Stomach smooth muscle (tissue), 2 donors: Measurements from ENCODE around the gene ZSCAN21.

Source experiments
- H3K27ac ChIP-seq: one replicate; pipeline ENCODE4 v1.7.0; 2013; ENCODE audit warnings: mild to moderate bottlenecking, low read length, inconsistent platforms
- H3K27me3 ChIP-seq, 2 donors: one replicate each; pipeline ENCODE4 v1.7.0; 2013; ENCODE audit warnings: low read length in 2 of 2; ENCODE audit not compliant: insufficient read depth in 2 of 2, control insufficient read depth in 1 of 2
- H3K36me3 ChIP-seq, 2 donors: one replicate each; pipeline ENCODE4 v1.7.0; 2013; ENCODE audit warnings: low read length in 2 of 2; ENCODE audit not compliant: control insufficient read depth in 2 of 2, insufficient read depth in 2 of 2
- H3K4me1 ChIP-seq: one replicate; pipeline ENCODE4 v1.7.0; 2013; ENCODE audit warnings: low read length; ENCODE audit not compliant: control insufficient read depth, insufficient read depth
- H3K4me3 ChIP-seq, 2 donors: one replicate each; pipeline ENCODE4 v1.7.0; 2013; ENCODE audit warnings: low read length in 2 of 2
- H3K9ac ChIP-seq, 2 donors: one replicate each; pipeline ENCODE4 v1.7.0; 2013; ENCODE audit warnings: low read length in 2 of 2, mild to moderate bottlenecking in 1 of 2
- H3K9me3 ChIP-seq, 2 donors: one replicate each; pipeline ENCODE4 v1.7.0; 2013; ENCODE audit warnings: low read length in 2 of 2; ENCODE audit not compliant: control insufficient read depth in 2 of 2
- donor health status: healthy.
- donor health status: Pancreatic carcinoma.

The ZSCAN21 gene

GRCh38 chr7:100059251-100059739, 9.7 kb downstream of the ZSCAN21 start:
- Histone ChIP-seq H3K9me3 (no peaks in the 10 kb centered on the region), H3K9ac (no peak overlapping the region), H3K4me1 (no peaks in the 10 kb centered on the region), H3K4me3 (no peak overlapping the region), H3K27ac (no peak overlapping the region), H3K36me3 (peaks cover 28 to 38% of the 10 kb centered on the region in 2 donors), H3K27me3 (no peaks in the 10 kb centered on the region)

GRCh38 chr7:100061518-100062193, 12.1 kb downstream of the ZSCAN21 start:
- Histone ChIP-seq H3K9me3 (no peaks in the 10 kb centered on the region), H3K4me1 (peaks cover 9% of the 10 kb centered on the region), H3K27ac (no peak overlapping the region), H3K27me3 (no peaks in the 10 kb centered on the region), H3K4me3 (no peak overlapping the region), H3K9ac (no peak overlapping the region), H3K36me3 (peaks cover 26 to 43% of the 10 kb centered on the region in 2 donors)

DNA sequence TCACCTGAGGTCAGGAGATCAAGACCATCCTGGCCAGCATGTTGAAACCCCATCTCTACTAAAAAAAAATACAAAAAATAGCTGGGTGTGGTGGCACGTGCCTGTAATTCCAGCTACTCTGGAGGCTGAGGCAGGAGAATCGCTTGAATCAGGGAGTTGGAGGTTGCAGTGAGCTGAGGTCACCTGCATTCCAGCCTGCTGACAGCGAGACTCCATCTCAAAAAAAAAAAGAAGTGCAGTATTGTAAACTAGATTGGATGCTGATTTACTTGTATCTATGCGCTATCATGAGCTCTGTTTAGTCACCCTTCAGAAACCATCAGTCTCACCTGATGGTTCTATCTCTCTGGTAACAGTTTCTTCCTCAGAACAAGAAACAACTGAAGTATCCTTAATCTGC, 13.8 kb downstream of the ZSCAN21 start:
- Histone ChIP-seq H3K4me3 (no peak overlapping the region), H3K9ac (no peak overlapping the region), H3K4me1 (peaks cover 9% of the 10 kb centered on the region), H3K9me3 (no peaks in the 10 kb centered on the region), H3K27me3 (no peaks in the 10 kb centered on the region), H3K27ac (no peak overlapping the region), H3K36me3 (peaks cover 19 to 29% of the 10 kb centered on the region in 2 donors)

DNA sequence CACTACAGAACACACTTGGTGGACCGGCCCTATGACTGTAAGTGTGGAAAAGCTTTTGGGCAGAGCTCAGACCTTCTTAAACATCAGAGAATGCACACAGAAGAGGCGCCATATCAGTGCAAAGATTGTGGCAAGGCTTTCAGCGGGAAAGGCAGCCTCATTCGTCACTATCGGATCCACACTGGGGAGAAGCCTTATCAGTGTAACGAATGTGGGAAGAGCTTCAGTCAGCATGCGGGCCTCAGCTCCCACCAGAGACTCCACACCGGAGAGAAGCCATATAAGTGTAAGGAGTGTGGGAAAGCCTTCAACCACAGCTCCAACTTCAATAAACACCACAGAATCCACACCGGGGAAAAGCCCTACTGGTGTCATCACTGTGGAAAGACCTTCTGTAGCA, 14.6 kb downstream of the ZSCAN21 start:
- Histone ChIP-seq H3K9ac (no peak overlapping the region), H3K27me3 (no peaks in the 10 kb centered on the region), H3K36me3 (peaks cover 18 to 23% of the 10 kb centered on the region in 2 donors), H3K27ac (no peak overlapping the region), H3K9me3 (no peaks in the 10 kb centered on the region), H3K4me1 (peaks cover 9% of the 10 kb centered on the region), H3K4me3 (no peak overlapping the region)

- Histone ChIP-seq H3K9me3 (peaks cover 2 to 4% of the 10 kb centered on the region in 2 donors), H3K27ac (peak overlapping the region; percentile 90), H3K36me3 (peaks cover 25 to 32% of the 10 kb centered on the region in 2 donors), H3K4me1 (peaks cover 9% of the 10 kb centered on the region), H3K27me3 (no peaks in the 10 kb centered on the region), H3K4me3 (no peak overlapping the region), H3K9ac (peak overlapping the region; percentile 36 to 49)
Observed at GRCh38 chr7:100065452-100066186, 16.0 kb downstream of the ZSCAN21 start.

GRCh38 chr7:100066953-100067352, 17.4 kb downstream of the ZSCAN21 start:
- H3K36me3 ChIP-seq: peaks cover 33 to 39% of the 10 kb centered on the region in 2 donors

GRCh38 chr7:100069991-100070390, 20.4 kb downstream of the ZSCAN21 start:
- Histone ChIP-seq H3K27me3 (no peaks in the 10 kb centered on the region), H3K9me3 (peaks cover 19 to 25% of the 10 kb centered on the region in 2 donors), H3K36me3 (peaks cover 50 to 53% of the 10 kb centered on the region in 2 donors), H3K4me3 (no peak overlapping the region), H3K9ac (no peak overlapping the region), H3K4me1 (peaks cover 9% of the 10 kb centered on the region), H3K27ac (no peak overlapping the region)

More at GRCh38 chr7:100066953-100067352, 17.4 kb downstream of the ZSCAN21 start:
- Histone ChIP-seq H3K9me3 (peaks cover 15 to 18% of the 10 kb centered on the region in 2 donors), H3K4me1 (peaks cover 9% of the 10 kb centered on the region), H3K4me3 (no peak overlapping the region), H3K27me3 (no peaks in the 10 kb centered on the region), H3K27ac (no peak overlapping the region), H3K9ac (no peak overlapping the region)

GRCh38 chr7:100071018-100071723, 21.6 kb downstream of the ZSCAN21 start:
- Histone ChIP-seq H3K36me3 (peaks cover 60 to 62% of the 10 kb centered on the region in 2 donors), H3K27ac (no peak overlapping the region), H3K9ac (no peak overlapping the region), H3K4me1 (peaks cover under 1% of the 10 kb centered on the region), H3K9me3 (peaks cover 19 to 25% of the 10 kb centered on the region in 2 donors), H3K4me3 (no peak overlapping the region), H3K27me3 (no peaks in the 10 kb centered on the region)

DNA sequence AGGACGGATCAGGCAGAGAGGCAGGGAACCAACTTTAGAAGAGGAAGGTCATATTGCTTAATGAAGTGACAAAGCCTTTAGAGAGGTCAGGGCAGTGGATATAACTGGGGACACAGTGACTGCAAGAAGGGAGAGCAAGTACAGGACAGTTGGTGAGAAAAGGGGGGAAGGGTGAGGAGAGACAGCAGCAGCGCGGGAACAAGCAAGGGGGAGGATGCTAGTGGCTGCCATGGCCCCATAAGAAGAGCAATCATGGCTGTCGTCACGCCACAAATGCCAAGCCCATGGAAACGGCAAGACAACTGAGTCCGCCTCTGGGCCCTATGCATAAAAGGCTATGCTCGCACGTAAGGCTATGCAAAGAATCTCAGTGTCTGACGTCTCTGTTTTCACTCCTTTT, 22.9 kb downstream of the ZSCAN21 start:
- H3K4me1 ChIP-seq: no peaks in the 10 kb centered on the region
- no peak overlapping the region for H3K4me3 ChIP-seq
- no peaks in the 10 kb centered on the region for H3K27me3 ChIP-seq
- H3K9me3 ChIP-seq: peaks cover 19 to 25% of the 10 kb centered on the region in 2 donors
- no peak overlapping the region for H3K27ac ChIP-seq
- no peak overlapping the region for H3K9ac ChIP-seq
- peaks cover 68 to 69% of the 10 kb centered on the region in 2 donors for H3K36me3 ChIP-seq

DNA sequence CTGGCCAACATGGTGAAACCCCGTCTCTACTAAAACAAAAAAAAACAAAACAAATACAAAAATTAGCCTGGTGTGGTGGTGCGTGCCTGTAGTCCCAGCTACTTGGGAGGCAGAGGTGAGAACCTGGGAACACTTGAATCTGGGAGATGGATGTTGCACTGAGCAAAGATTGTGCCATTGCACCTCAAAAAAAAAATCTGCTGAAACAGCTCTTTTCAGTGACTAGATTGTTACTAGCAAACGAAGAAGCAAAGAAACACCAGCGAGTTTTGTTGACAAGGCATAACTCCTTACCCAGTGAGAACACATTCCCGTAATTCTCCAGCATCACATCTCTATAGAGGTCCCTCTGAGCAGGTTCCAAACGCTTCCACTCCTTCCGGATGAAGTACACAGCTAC, 25.3 kb downstream of the ZSCAN21 start:
- Histone ChIP-seq H3K9ac (no peak overlapping the region), H3K9me3 (peaks cover 19 to 25% of the 10 kb centered on the region in 2 donors), H3K36me3 (peaks cover 65 to 78% of the 10 kb centered on the region in 2 donors), H3K27ac (no peak overlapping the region), H3K4me3 (no peak overlapping the region), H3K27me3 (no peaks in the 10 kb centered on the region), H3K4me1 (peaks cover 10% of the 10 kb centered on the region)
